Endothelial cell of umbilical vein (primary cell): ENCODE data around the gene TMEM51. TPM values are rescaled to one million over a fixed set of nuclear protein-coding genes. Genes with fewer than 3 reads are reported as not detected.

Experiments used
- BruUV-seq: library from RNA; stranded (reverse); fragments of 400-500 nt; replicated peaks from 2 replicates; lab custom pipeline; 2021; lab: Mats Ljungman, UMichigan
- CTCF ChIA-PET: fragments of 300-600, 350-600 bp; sonication (Branson Sonifier 250); formaldehyde crosslinking; loops from one replicate; lab custom pipeline; 2021; ENCODE audit warnings: antibody characterized with exemption, inconsistent platforms; lab: Charles Lee
- POLR2A ChIA-PET: fragments of 300-600, 350-600 bp; sonication (Branson Sonifier 250); formaldehyde crosslinking; loops from one replicate; lab custom pipeline; 2021; ENCODE audit warnings: antibody characterized with exemption, inconsistent platforms; lab: Charles Lee
- DNase-seq: peaks from one replicate; pipeline ENCODE4 v3.0.0-alpha.2; 2011; ENCODE audit warnings: low read depth, low spot score
- FAIRE-seq: peaks from 2 replicates; lab custom pipeline; 2011; peaks lifted over from hg19 to GRCh38; lab: Jason Lieb, UNC
- H2AFZ ChIP-seq: 2 replicates; pipeline ENCODE4 v1.6.0; 2012; ENCODE audit warnings: low read depth, low read length, control low read depth, inconsistent platforms
- H3K27ac ChIP-seq: 2 replicates; pipeline ENCODE4 v1.5.1; 2011; ENCODE audit warnings: low read depth, mild to moderate bottlenecking, control low read depth, low read length, moderate library complexity; ENCODE audit not compliant: insufficient read depth
- H3K27me3 ChIP-seq, 2 experiments: 2 replicates each; pipeline versions ENCODE4 v1.6.0 to v1.6.1; 2011; ENCODE audit warnings: low read length in 2 of 2, mixed read lengths in 1 of 2; ENCODE audit not compliant: control insufficient read depth in 2 of 2, insufficient read depth in 2 of 2
- H3K36me3 ChIP-seq, 2 experiments: 2 replicates in 1 of 2; 3 replicates in 1 of 2; pipeline ENCODE4 v1.5.1; 2011; ENCODE audit warnings: low read length in 2 of 2, mild to moderate bottlenecking in 1 of 2, moderate library complexity in 1 of 2; ENCODE audit not compliant: control insufficient read depth in 2 of 2, insufficient read depth in 2 of 2; ENCODE audit errors: extremely low read depth in 1 of 2
- H3K4me1 ChIP-seq: 3 replicates; pipeline ENCODE4 v1.5.1; 2011; ENCODE audit warnings: mild to moderate bottlenecking, low read length; ENCODE audit not compliant: control insufficient read depth, insufficient read depth; ENCODE audit errors: extremely low read depth
- H3K4me2 ChIP-seq: 2 replicates; pipeline ENCODE4 v1.6.1; 2011; ENCODE audit warnings: low read length, control low read depth, mixed read lengths; ENCODE audit not compliant: insufficient read depth
- H3K4me3 ChIP-seq, 3 experiments: fragments of 200-600 bp in 1 of 3; sonication (generic), shearing (Covaris generic) in 1 of 3; replicated peaks in 1 of 3; 2 replicates each; pipeline ENCODE4 v1.5.1; 2011 to 2016; ENCODE audit warnings: control low read depth in 3 of 3, low read length in 3 of 3, mild to moderate bottlenecking in 2 of 3, inconsistent platforms in 1 of 3, low read depth in 1 of 3, moderate library complexity in 1 of 3; ENCODE audit not compliant: insufficient read depth in 1 of 3
- H3K79me2 ChIP-seq: 2 replicates; pipeline ENCODE4 v1.6.0; 2012; ENCODE audit warnings: low read length, inconsistent platforms; ENCODE audit not compliant: control insufficient read depth, insufficient read depth
- H3K9ac ChIP-seq: replicated peaks from 2 replicates; pipeline ENCODE3; 2011; ENCODE audit warnings: low read length, control low read depth; ENCODE audit not compliant: insufficient read depth; ENCODE audit errors: extremely low read depth
- H3K9me1 ChIP-seq: replicated peaks from 3 replicates; pipeline ENCODE4 v1.6.0; 2011; ENCODE audit warnings: mild to moderate bottlenecking, low read length; ENCODE audit not compliant: control insufficient read depth, insufficient read depth; ENCODE audit errors: extremely low read depth
- H3K9me3 ChIP-seq: replicated peaks from 2 replicates; pipeline ENCODE4 v1.5.1; 2012; ENCODE audit warnings: low read length, inconsistent platforms; ENCODE audit not compliant: control insufficient read depth, insufficient read depth
- H4K20me1 ChIP-seq: replicated peaks from 2 replicates; pipeline ENCODE3; 2011; ENCODE audit warnings: mild to moderate bottlenecking, low read length; ENCODE audit not compliant: control insufficient read depth, insufficient read depth; ENCODE audit errors: extremely low read depth
- CTCF ChIP-seq, 2 donors: IDR thresholded peaks; 1 replicate in 1 of 2; 2 replicates in 1 of 2; pipeline ENCODE4 v1.5.1; 2011; ENCODE audit warnings: low read length in 2 of 2, mild to moderate bottlenecking in 2 of 2, moderate library complexity in 2 of 2, control low read depth in 1 of 2, inconsistent platforms in 1 of 2, low read depth in 1 of 2; ENCODE audit not compliant: insufficient read depth in 1 of 2; ENCODE audit errors: extremely low read depth in 1 of 2
- EZH2 ChIP-seq: IDR thresholded peaks from 2 replicates; pipeline ENCODE4 v1.6.1; 2012; ENCODE audit warnings: borderline replicate concordance, low read depth, mild to moderate bottlenecking, moderate library complexity, low read length, inconsistent platforms; ENCODE audit not compliant: severe bottlenecking
- FOS ChIP-seq: IDR thresholded peaks from 2 replicates; pipeline ENCODE4 v1.6.1; 2011; ENCODE audit warnings: mild to moderate bottlenecking, low read length, moderate library complexity, borderline replicate concordance; ENCODE audit not compliant: insufficient read depth
- GATA2 ChIP-seq: IDR thresholded peaks from 2 replicates; pipeline ENCODE4 v1.7.0; 2011; ENCODE audit warnings: low read depth, mild to moderate bottlenecking, moderate library complexity, mixed read lengths, low read length; ENCODE audit not compliant: insufficient read length, insufficient read depth
- JUN ChIP-seq: IDR thresholded peaks from 2 replicates; pipeline ENCODE4 v1.6.1; 2011; ENCODE audit warnings: borderline replicate concordance, low read depth; ENCODE audit not compliant: insufficient read length, insufficient read depth
- MAX ChIP-seq: IDR thresholded peaks from 2 replicates; pipeline ENCODE4 v1.6.1; 2011; ENCODE audit not compliant: insufficient read depth, insufficient read length
- MYC ChIP-seq: IDR thresholded peaks from one replicate; pipeline ENCODE4 v1.6.1; 2011; ENCODE audit warnings: mild to moderate bottlenecking, low read depth, low read length
- POLR2A ChIP-seq: IDR thresholded peaks from 2 replicates; pipeline ENCODE4 v1.6.1; 2012; ENCODE audit warnings: low read depth, mild to moderate bottlenecking, control low read depth, low read length
- POLR2AphosphoS5 ChIP-seq: IDR thresholded peaks from 2 replicates; pipeline ENCODE4 v1.6.1; 2012; ENCODE audit warnings: low read depth, mild to moderate bottlenecking, control low read depth, low read length, moderate library complexity; ENCODE audit not compliant: insufficient read depth
- dilution Hi-C: fragments of 300-500 bp; cut with MboI; formaldehyde crosslinking; loops from one replicate; pipeline ENCODE4 v1.15.0; 2019; ENCODE audit warnings: low sequenced_read_pairs; ENCODE audit not compliant: extremely low pct_ligation_motif_present
- intact Hi-C: fragments of 100-400 bp; cut with micrococcal nuclease; formaldehyde crosslinking; loops from one replicate; pipeline ENCODE4 v1.10.0; 2022
- polyA plus RNA-seq, 4 experiments: library from polyadenylated mRNA; depleted of rRNA in 3 of 4; stranded (reverse) in 3 of 4; unstranded in 1 of 4; fragments of >200 nt; gene quantifications; 2 replicates each; pipeline versions ENCODE4 v1.2.1 to v1.2.3, GENCODE V29; 2011 to 2012; ENCODE audit warnings: missing spikeins in 1 of 4
- total RNA-seq: library from RNA; stranded (reverse); gene quantifications from 2 replicates; pipeline ENCODE4 v1.2.3, GENCODE V29; 2021

Gene TMEM51
- total and polyA plus RNA-seq, 2 donors (not counting 3 experiments of a cell fraction or from before 2014, with no cell fraction given), result 13.7 to 13.9 TPM

- Histone ChIP-seq H3K79me2 (peaks cover 8% of the 10 kb centered on the region), H3K9me1 (no peaks in the 10 kb centered on the region), H3K9ac (peak overlapping the region; percentile 51), H3K36me3 (no peaks in the 10 kb centered on the region), H3K9me3 (no peaks in the 10 kb centered on the region), H4K20me1 (no peaks in the 10 kb centered on the region), H2AFZ (no peak overlapping the region), H3K4me2 (peak overlapping the region; percentile 38), H3K27ac (peak overlapping the region; percentile 90), H3K27me3 (no peaks in the 10 kb centered on the region), H3K4me3 (no peak overlapping the region), H3K4me1 (peaks cover 32% of the 10 kb centered on the region)
- TF ChIP-seq JUN (peak; percentile 64), FOS (peak; percentile 90), GATA2 (peak; percentile 45), EZH2 (no peak), MYC (no peak), MAX (no peak), POLR2A (no peak), CTCF (IDR thresholded peaks at IDR 0.05; ENCODE audit: extremely low read depth in 1 of 2, insufficient read depth in 1 of 2, low read depth in 1 of 2, low read length in 2 of 2) (no peak), POLR2AphosphoS5 (peak; percentile 66)
- ChIA-PET POLR2A (interaction anchor here (0.6 to 1.5 kb wide), 4 partner anchors 9 to 1442 kb away, joined by 3 to 5 read pairs (median 3); no protein-coding TSS in a partner anchor), CTCF (interaction anchor here (0.8 to 2.8 kb wide), 14 partner anchors 9 to 120 kb away, joined by 3 to 20 read pairs (median 4); partner anchors contain the start of gene TMEM51)
- TSS peak; percentile 64 for BruUV-seq
- DNase-seq (peak; percentile 91), FAIRE-seq (peak; percentile 99)
- dilution Hi-C loops (no loop called here), intact Hi-C loops (loop anchor here (1.0 kb wide), 6 partner anchors 9 to 93 kb away; partner anchors contain the start of gene TMEM51)
These were observed 25.3 kb downstream of the TMEM51 start for GRCh38 chr1:15178571-15179484.
